ENCODE measurements around the gene PNPLA7. TPM values are rescaled to one million over a fixed set of nuclear protein-coding genes. Genes with fewer than 3 reads are reported as not detected.
"Not testable (repeated sequence)": the region's sequence is repeated elsewhere in the genome, so short reads cannot be mapped to it uniquely, and the experiment has no call there.

The PNPLA7 gene
- total RNA-seq, 1 donor from 2014 or later: 0.82 TPM

- FAIRE-seq; DNase-seq (ENCODE audit: low spot score in 2 of 2): not testable (repeated sequence)
These were observed 31.3 kb downstream of the PNPLA7 start for GRCh38 chr9:137518661-137519459.

DNA sequence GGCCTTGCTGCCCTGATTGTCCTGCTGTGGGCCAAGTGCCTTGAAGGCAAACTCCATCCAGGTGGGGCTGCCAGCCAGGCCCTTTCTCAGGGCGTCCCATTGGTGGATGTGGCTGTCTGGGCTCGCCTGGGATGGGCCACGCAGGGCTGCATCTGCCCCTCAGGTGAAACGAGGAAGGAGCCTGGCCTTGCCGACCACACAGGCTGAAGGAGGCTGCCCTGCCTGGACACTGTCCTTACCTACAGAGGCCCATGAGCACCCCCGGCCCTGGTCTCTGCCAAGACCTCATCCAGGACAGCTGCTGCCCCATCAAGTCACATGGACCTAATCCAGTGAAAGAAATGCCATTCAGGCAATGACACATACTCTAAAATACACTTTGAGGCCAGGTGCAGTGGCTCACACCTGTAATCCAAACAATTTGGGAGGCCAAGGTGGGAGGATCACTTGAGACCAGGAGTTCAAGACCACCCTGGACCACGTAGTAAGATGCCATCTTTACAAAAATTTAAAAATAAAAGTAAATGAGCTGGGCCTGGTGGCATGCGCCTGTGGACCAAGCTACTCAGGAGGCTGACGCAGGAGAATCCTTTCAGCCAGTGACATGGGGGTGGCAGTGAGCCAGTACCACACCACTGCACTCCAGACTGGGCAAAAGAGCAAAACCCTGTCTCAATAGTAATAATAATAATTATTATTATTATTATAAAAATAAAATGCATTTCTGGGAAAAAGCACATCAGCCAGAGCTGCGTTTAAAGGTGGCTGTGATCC is 33.9 kb downstream of the PNPLA7 start:
- FAIRE-seq: no peak

GRCh38 chr9:137515338-137515724 is 34.9 kb downstream of the PNPLA7 start:
- DNase-seq (ENCODE audit: low spot score in 2 of 2) (no peak), FAIRE-seq (no peak)

More for the DNA sequence above, 33.9 kb downstream of the PNPLA7 start:
- no peak for DNase-seq (ENCODE audit: low spot score in 2 of 2)

GRCh38 chr9:137514691-137515337 is 35.4 kb downstream of the PNPLA7 start:
- no peak for DNase-seq (ENCODE audit: low spot score in 2 of 2)
- no peak for FAIRE-seq

GRCh38 chr9:137513801-137514570 is 36.2 kb downstream of the PNPLA7 start:
- not testable (repeated sequence) for DNase-seq (ENCODE audit: low spot score in 2 of 2); FAIRE-seq

- DNase-seq (ENCODE audit: low spot score in 2 of 2): not testable (repeated sequence)
These were observed 37.1 kb downstream of the PNPLA7 start for GRCh38 chr9:137513136-137513535.

GRCh38 chr9:137511758-137512463 is 38.3 kb downstream of the PNPLA7 start:
- no peak for DNase-seq (ENCODE audit: low spot score in 2 of 2)
- FAIRE-seq: no peak

More at GRCh38 chr9:137513136-137513535, 37.1 kb downstream of the PNPLA7 start:
- not testable (repeated sequence) for FAIRE-seq

DNA sequence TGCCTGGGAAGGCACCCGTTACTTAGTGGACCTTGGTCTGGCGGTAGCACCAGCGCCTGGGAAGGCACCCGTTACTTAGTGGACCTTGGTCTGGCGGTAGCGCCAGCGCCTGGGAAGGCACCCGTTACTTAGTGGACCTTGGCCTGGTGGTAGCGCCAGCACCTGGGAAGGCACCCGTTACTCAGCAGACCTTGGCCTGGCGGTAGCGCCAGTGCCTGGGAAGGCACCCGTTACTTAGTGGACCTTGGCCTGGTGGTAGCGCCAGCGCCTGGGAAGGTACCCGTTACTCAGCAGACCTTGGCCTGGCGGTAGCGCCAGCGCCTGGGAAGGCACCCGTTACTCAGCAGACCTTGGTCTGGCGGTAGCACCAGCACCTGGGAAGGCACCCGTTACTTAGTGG is 39.1 kb downstream of the PNPLA7 start:
- not testable (repeated sequence) for DNase-seq (ENCODE audit: low spot score in 2 of 2); FAIRE-seq

DNA sequence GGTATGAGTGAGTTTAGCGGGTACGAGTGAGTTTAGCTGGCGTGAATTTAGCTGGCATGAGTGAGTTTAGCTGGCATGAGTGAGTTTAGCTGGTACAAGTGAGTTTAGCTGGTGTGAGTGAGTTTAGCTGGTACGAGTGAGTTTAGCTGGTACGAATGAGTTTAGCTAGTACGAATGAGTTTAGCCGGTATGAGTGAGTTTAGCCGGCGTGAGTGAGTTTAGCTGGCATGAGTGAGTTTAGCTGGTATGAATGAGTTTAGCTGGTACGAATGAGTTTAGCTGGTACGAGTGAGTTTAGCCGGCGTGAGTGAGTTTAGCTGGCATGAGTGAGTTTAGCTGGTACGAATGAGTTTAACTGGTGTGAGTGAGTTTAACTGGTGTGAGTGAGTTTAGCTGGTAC is 41.0 kb downstream of the PNPLA7 start:
- DNase-seq (ENCODE audit: low spot score in 2 of 2) (no peak), FAIRE-seq (no peak)

- FAIRE-seq (no peak), DNase-seq (ENCODE audit: low spot score in 2 of 2) (no peak)
These were observed 43.5 kb downstream of the PNPLA7 start for GRCh38 chr9:137506702-137507171.

GRCh38 chr9:137506274-137506673 is 43.9 kb downstream of the PNPLA7 start:
- FAIRE-seq (no peak), DNase-seq (ENCODE audit: low spot score in 2 of 2) (no peak)

DNA sequence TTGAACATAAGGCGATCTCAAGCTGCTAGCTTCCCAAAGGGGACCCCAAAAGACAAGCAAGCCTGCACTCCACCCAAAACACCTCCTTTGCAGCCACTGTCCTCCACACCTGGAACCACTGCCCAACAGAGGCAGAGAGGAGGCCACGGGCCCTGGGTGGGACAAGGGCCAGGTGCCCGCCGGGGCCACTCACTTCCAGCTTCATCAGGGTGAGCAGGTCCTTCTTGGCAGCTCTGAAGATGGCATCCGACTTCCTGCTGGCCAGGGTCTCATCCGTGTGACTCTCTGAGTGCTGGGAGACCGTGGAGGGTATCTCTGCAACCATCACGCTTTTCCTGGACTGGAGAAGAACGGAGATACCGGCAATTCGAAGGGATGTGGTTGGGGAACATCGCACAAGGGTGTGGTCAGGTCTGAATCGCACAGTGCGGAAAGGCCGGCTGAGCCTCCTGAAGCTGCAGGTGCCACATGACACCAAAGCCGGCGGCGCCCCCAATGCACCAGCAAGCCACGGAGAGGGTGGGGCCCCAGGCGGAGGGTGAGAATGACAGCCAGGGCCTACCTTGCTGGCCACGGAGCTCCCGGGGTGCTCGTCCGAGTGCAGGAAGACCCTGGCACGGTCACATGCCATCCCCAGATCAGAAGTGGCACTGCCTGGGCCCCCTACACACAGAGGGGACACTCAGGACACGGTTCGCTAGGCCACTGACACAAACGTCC is 44.6 kb downstream of the PNPLA7 start:
- no peak for FAIRE-seq
- DNase-seq (ENCODE audit: low spot score in 2 of 2): no peak

DNA sequence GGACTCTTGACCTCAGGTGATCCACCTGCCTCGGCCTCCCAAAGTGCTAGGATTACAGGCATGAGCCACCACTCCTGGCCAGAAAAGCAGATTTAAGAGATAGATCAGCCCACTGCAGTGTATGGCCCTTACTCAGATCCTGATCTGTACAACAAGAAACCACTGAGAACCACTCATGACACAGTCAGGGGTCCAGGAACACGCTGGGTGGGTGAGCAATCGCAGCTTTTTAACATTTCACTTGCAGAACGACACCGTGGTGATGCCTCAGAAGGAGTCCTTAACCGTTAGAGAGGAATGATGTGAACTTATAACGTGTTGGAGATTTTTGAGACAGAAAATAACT is 45.8 kb downstream of the PNPLA7 start:
- DNase-seq (ENCODE audit: low spot score in 2 of 2) (no peak), FAIRE-seq (no peak)

GRCh38 chr9:137502008-137502911 is 47.9 kb downstream of the PNPLA7 start:
- DNase-seq (ENCODE audit: low spot score in 2 of 2) (peak in 1 of 2 donors; percentile 63), FAIRE-seq (no peak)

DNA sequence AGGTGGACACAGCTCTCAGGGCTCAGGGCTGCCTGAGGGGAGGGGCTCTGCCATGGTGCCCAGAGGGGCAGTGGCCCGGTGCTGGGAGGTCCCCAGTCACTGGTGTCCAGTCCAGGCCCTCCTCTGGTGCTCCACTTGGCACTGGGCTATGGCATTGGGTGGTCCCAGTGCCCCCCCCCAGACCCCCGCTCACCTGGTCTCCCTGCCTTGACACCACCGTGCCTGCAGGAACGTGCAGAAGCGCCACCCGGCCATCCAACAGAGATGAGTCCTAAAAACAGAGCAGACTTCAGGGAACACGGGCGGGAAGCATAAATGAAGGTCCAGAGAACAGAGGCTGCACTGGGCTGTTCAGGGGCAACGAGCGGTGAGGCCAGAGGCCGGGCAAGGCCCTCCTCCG is 48.7 kb downstream of the PNPLA7 start:
- no peak for FAIRE-seq
- DNase-seq (ENCODE audit: low spot score in 2 of 2): no peak

GRCh38 chr9:137500666-137501397 is 49.4 kb downstream of the PNPLA7 start:
- DNase-seq (ENCODE audit: low spot score in 2 of 2) (no peak), FAIRE-seq (no peak)
